Measurements from ENCODE around the gene HOXA11. TPM values are rescaled to one million over a fixed set of nuclear protein-coding genes. Genes with fewer than 3 reads are reported as not detected.

HOXA11 gene
- total RNA-seq, result 10 to 100 TPM in 1 of 4 donors, 1 to 10 TPM in 3; 4.5 to 21.3 (median 7.7) TPM

- DNase-seq, result peak; percentile 83
- H3K9me3 ChIP-seq, result no peaks in the 10 kb centered on the region
- TF ChIP-seq EP300 (IDR thresholded peaks at IDR 0.05; ENCODE audit: low read depth) (no peak), POLR2AphosphoS5 (IDR thresholded peaks at IDR 0.05) (peak; percentile 93 to 98 (median 96)), POLR2A (IDR thresholded peaks at IDR 0.05) (peak; percentile 96), CTCF (IDR thresholded peaks at IDR 0.05) (no peak)
- H3K27me3 ChIP-seq, result peaks cover 64% of the 10 kb centered on the region
- peak within 1 kb of the TSS; percentile 95 to 99 (median 98) for H3K27ac ChIP-seq
- in situ Hi-C loops (cut with MboI; ENCODE audit: low pct_ligation_motif_present in 1 of 4, low pct_unique_long_range_greater_than_20kb in 1 of 4, low sequenced_read_pairs in 3 of 4), result loop anchor here in 3 of 4 donors (10.0 to 25.0 kb wide), 2 partner anchors 1323 to 1330 kb away; no protein-coding TSS in a partner anchor
- 7 to 8% methylated on average over 11 to 42 of the region's 43 CpGs for WGBS, 2 donors (ENCODE audit: low coverage in 1 of 2)
- intact Hi-C loops (cut with DNase I; ENCODE audit: low total_unique reads), result loop anchor here (5.0 kb wide), 1 partner anchor 832 kb away; no protein-coding TSS in a partner anchor
- H3K4me1 ChIP-seq, result peaks cover 29 to 73% (median 59%) of the 10 kb centered on the region in 4 donors
- peak within 1 kb of the TSS; percentile 56 to 79 (median 70) for H3K4me3 ChIP-seq
- H3K36me3 ChIP-seq, result no peaks in the 10 kb centered on the region
Observed at GRCh38 chr7:27185013-27185853, at the start of gene HOXA11. Gene HOXA11, minus strand, starts transcription at chr7:27185232. Its CDS starts 88 bp downstream, at chr7:27185144.

GRCh38 chr7:27229448-27229847 is 44.4 kb upstream of the HOXA11 start:
- no peak for DNase-seq
- H3K27ac ChIP-seq, result no peak overlapping the region
- intact Hi-C loops (cut with DNase I; ENCODE audit: low total_unique reads) (no loop called here), in situ Hi-C loops (cut with MboI; ENCODE audit: low pct_ligation_motif_present in 1 of 4, low pct_unique_long_range_greater_than_20kb in 1 of 4, low sequenced_read_pairs in 3 of 4) (no loop called here)
- no peak overlapping the region for H3K4me3 ChIP-seq
- TF ChIP-seq EP300 (IDR thresholded peaks at IDR 0.05; ENCODE audit: low read depth), result no peak
- TF ChIP-seq CTCF (IDR thresholded peaks at IDR 0.05), result no peak
- TF ChIP-seq POLR2AphosphoS5 (IDR thresholded peaks at IDR 0.05), result no peak
- TF ChIP-seq POLR2A (IDR thresholded peaks at IDR 0.05), result no peak
- peaks cover 0 to 9% (median 3%) of the 10 kb centered on the region in 4 donors for H3K4me1 ChIP-seq
- WGBS, 2 donors (ENCODE audit: low coverage in 1 of 2), result 82 to 83% methylated on average over 2 to 4 of the region's 4 CpGs
- peaks cover 31% of the 10 kb centered on the region for H3K27me3 ChIP-seq
- H3K36me3 ChIP-seq, result no peaks in the 10 kb centered on the region
- H3K9me3 ChIP-seq, result no peaks in the 10 kb centered on the region

GRCh38 chr7:27224983-27225934 is 40.2 kb upstream of the HOXA11 start:
- no peaks in the 10 kb centered on the region for H3K36me3 ChIP-seq
- intact Hi-C loops (cut with DNase I; ENCODE audit: low total_unique reads) (no loop called here), in situ Hi-C loops (cut with MboI; ENCODE audit: low pct_ligation_motif_present in 1 of 4, low pct_unique_long_range_greater_than_20kb in 1 of 4, low sequenced_read_pairs in 3 of 4) (loop anchor here (25.0 kb wide), 5 partner anchors 362 to 787 kb away; no protein-coding TSS in a partner anchor)
- no peak for DNase-seq
- H3K27ac ChIP-seq, result no peak overlapping the region
- TF ChIP-seq EP300 (IDR thresholded peaks at IDR 0.05; ENCODE audit: low read depth) (no peak), POLR2A (IDR thresholded peaks at IDR 0.05) (no peak), CTCF (IDR thresholded peaks at IDR 0.05) (no peak), POLR2AphosphoS5 (IDR thresholded peaks at IDR 0.05) (no peak)
- WGBS, 2 donors (ENCODE audit: low coverage in 1 of 2), result 0 to 18% methylated on average over 3 to 58 of the region's 61 CpGs
- H3K4me1 ChIP-seq, result peaks cover 0 to 9% (median 3%) of the 10 kb centered on the region in 4 donors
- H3K27me3 ChIP-seq, result peaks cover 69% of the 10 kb centered on the region
- peak overlapping the region in 1 of 4 donors; percentile 34 for H3K4me3 ChIP-seq
- no peaks in the 10 kb centered on the region for H3K9me3 ChIP-seq
